Testis (tissue), 2 donors: ENCODE data around the gene PRR36.

Source experiments
- CTCF ChIP-seq, 3 experiments: fragments of 450-650 bp in 2 of 3; fragments of 200-600 bp in 1 of 3; sonication (generic) in 1 of 3; IDR thresholded peaks; one replicate each; pipeline ENCODE4 v1.5.1; 2016 to 2019; ENCODE audit warnings: antibody characterized with exemption in 3 of 3, mild to moderate bottlenecking in 2 of 3, moderate library complexity in 1 of 3
- POLR2A ChIP-seq: fragments of 450-650 bp; IDR thresholded peaks from one replicate; pipeline ENCODE4 v1.6.1; 2017; ENCODE audit warnings: antibody characterized with exemption, mild to moderate bottlenecking, moderate library complexity

- TF ChIP-seq CTCF (IDR thresholded peaks at IDR 0.05): no peak
- no peak for TF ChIP-seq POLR2A
These were observed 24.8 kb upstream of the PRR36 start for GRCh38 chr19:7898967-7899366.
